Activated naive CD4-positive, alpha-beta T cell treated with anti-CD3 and anti-CD28 coated beads for 36 hours (primary cell): Measurements from ENCODE around the gene KIF19. TPM values are rescaled to one million over a fixed set of nuclear protein-coding genes. Genes with fewer than 3 reads are reported as not detected.
"Not testable (repeated sequence)": the region's sequence is repeated elsewhere in the genome, so short reads cannot be mapped to it uniquely, and the experiment has no call there.

Experiments used
- CTCF ChIA-PET: fragments of 350-600 bp; sonication (Branson Sonifier 250); formaldehyde crosslinking; loops from one replicate; lab custom pipeline; 2021; ENCODE audit warnings: antibody characterized with exemption; lab: Charles Lee
- DNase-seq: peaks from one replicate; pipeline ENCODE4 v3.0.0-alpha.2; 2020
- H3K27ac Mint-ChIP-seq: one replicate; pipeline ENCODE4 v1.8.0; 2021; ENCODE audit warnings: mild to moderate bottlenecking, mixed read lengths
- H3K27me3 Mint-ChIP-seq: one replicate; pipeline ENCODE4 v1.8.0; 2021; ENCODE audit warnings: low read depth, mixed read lengths
- H3K36me3 Mint-ChIP-seq: one replicate; pipeline ENCODE4 v1.8.0; 2021; ENCODE audit warnings: low read depth, mixed read lengths
- H3K4me1 Mint-ChIP-seq: one replicate; pipeline ENCODE4 v1.8.0; 2021; ENCODE audit warnings: low read depth, mixed read lengths
- H3K4me3 Mint-ChIP-seq: one replicate; pipeline ENCODE4 v1.8.0; 2021; ENCODE audit warnings: mild to moderate bottlenecking, moderate library complexity, mixed read lengths
- H3K9me3 Mint-ChIP-seq: one replicate; pipeline ENCODE4 v1.8.0; 2021; ENCODE audit warnings: mixed read lengths
- intact Hi-C: fragments of 100-400 bp; cut with micrococcal nuclease; formaldehyde crosslinking; loops from one replicate; pipeline ENCODE4 v1.15.1; 2023
- total RNA-seq, 2 experiments: library from RNA; stranded (reverse); gene quantifications; one replicate each; pipeline ENCODE4 v1.2.3, GENCODE V29; 2021

Gene KIF19, protein sequence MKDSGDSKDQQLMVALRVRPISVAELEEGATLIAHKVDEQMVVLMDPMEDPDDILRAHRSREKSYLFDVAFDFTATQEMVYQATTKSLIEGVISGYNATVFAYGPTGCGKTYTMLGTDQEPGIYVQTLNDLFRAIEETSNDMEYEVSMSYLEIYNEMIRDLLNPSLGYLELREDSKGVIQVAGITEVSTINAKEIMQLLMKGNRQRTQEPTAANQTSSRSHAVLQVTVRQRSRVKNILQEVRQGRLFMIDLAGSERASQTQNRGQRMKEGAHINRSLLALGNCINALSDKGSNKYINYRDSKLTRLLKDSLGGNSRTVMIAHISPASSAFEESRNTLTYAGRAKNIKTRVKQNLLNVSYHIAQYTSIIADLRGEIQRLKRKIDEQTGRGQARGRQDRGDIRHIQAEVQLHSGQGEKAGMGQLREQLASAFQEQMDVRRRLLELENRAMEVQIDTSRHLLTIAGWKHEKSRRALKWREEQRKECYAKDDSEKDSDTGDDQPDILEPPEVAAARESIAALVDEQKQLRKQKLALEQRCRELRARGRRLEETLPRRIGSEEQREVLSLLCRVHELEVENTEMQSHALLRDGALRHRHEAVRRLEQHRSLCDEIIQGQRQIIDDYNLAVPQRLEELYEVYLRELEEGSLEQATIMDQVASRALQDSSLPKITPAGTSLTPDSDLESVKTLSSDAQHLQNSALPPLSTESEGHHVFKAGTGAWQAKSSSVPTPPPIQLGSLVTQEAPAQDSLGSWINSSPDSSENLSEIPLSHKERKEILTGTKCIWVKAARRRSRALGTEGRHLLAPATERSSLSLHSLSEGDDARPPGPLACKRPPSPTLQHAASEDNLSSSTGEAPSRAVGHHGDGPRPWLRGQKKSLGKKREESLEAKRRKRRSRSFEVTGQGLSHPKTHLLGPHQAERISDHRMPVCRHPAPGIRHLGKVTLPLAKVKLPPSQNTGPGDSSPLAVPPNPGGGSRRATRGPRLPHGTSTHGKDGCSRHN
- not detected for total RNA-seq

DNA sequence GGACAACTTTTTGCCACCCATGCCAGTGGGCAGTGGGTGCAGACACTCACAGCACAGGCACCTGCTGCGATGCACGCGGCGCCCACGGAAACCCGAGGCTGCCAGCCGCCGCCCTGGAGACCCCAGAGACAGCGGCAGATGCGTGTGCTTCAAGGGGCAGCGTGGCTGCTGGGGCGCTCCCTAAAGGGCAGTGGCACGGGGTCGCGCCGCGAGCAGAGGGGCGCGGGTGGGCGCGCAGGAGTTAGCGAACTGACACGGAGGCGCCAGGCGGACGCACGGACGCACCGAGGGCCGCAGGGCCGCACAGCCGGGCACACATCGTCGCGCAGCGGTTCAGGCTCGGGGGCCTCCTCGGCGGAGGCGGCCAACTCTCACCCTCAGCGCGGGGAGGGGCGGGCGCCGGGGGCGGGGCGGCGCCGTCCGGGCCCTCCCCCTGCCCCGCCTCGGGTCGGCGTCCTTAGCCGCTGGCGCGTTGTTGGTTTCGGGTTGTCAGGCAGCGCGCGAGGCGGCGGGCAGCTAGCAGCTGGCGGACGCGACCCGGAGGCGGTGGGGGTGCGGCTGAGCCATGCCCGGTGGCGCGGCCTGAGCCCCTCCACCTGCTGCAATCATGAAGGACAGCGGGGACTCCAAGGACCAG lies at the start of gene KIF19:
Gene KIF19 (plus strand): TSS at position 484 of the 637 bp plus-strand sequence. CDS start 124 bp downstream, at position 608.
- peak within 1 kb of the TSS; percentile 19 for H3K4me3 Mint-ChIP-seq
- H3K9me3 Mint-ChIP-seq, result no peaks in the 10 kb centered on the region
- H3K4me1 Mint-ChIP-seq, result peaks cover 10% of the 10 kb centered on the region
- no peak within 1 kb of the TSS for H3K27ac Mint-ChIP-seq
- intact Hi-C loops, result no loop called here
- peak; percentile 51 for DNase-seq
- H3K36me3 Mint-ChIP-seq, result no peaks in the 10 kb centered on the region
- H3K27me3 Mint-ChIP-seq, result peaks cover 18% of the 10 kb centered on the region
- CTCF ChIA-PET, result no interaction called here

- intact Hi-C loops, result no loop called here
- no peak for DNase-seq
- CTCF ChIA-PET, result interaction anchor here (1.1 kb wide), 1 partner anchor 66 kb away, joined by 3 read pairs; no protein-coding TSS in a partner anchor
- peaks cover 3% of the 10 kb centered on the region for H3K27me3 Mint-ChIP-seq
- no peak overlapping the region for H3K27ac Mint-ChIP-seq
- H3K4me3 Mint-ChIP-seq, result no peak overlapping the region
- H3K9me3 Mint-ChIP-seq, result no peaks in the 10 kb centered on the region
- H3K36me3 Mint-ChIP-seq, result no peaks in the 10 kb centered on the region
- peaks cover 27% of the 10 kb centered on the region for H3K4me1 Mint-ChIP-seq
Observed at GRCh38 chr17:74276541-74277009, 49.5 kb upstream of the KIF19 start.

GRCh38 chr17:74277935-74278334 lies 48.1 kb upstream of the KIF19 start:
- no peak overlapping the region for H3K4me3 Mint-ChIP-seq
- DNase-seq, result no peak
- CTCF ChIA-PET, result interaction anchor here (1.2 kb wide), 1 partner anchor 12 kb away, joined by 3 read pairs; no protein-coding TSS in a partner anchor
- peaks cover 36% of the 10 kb centered on the region for H3K4me1 Mint-ChIP-seq
- intact Hi-C loops, result no loop called here
- H3K36me3 Mint-ChIP-seq, result no peaks in the 10 kb centered on the region
- no peaks in the 10 kb centered on the region for H3K9me3 Mint-ChIP-seq
- peaks cover 3% of the 10 kb centered on the region for H3K27me3 Mint-ChIP-seq
- H3K27ac Mint-ChIP-seq, result no peak overlapping the region

DNA sequence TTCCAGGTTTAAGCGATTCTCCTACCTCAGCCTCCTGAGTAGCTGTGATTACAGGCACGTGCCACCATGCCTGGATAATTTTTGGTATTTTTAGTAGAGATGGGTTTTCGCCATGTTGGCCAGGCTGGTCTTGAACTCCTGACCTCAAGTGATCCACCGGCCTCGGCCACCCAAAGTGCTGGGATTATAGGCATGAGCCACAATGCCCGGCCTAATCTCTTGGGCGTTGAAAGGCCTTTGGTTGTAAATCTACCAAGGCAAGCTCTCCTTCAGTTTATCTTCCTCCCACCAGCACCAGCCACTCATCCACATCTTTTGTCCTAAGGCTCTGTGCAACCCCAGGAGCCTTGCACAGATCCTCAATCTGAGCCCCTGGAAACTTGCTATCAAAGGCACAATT lies 46.4 kb upstream of the KIF19 start:
- H3K4me3 Mint-ChIP-seq, DNase-seq, H3K36me3 Mint-ChIP-seq, H3K9me3 Mint-ChIP-seq, H3K27me3 Mint-ChIP-seq, intact Hi-C loops: not testable (repeated sequence)
- Mint-ChIP-seq H3K4me1 (peaks cover 33% of the 10 kb centered on the region), H3K27ac (peak overlapping the region; percentile 69)
- CTCF ChIA-PET, result interaction anchor here (1.2 kb wide), 1 partner anchor 88 kb away, joined by 3 read pairs; no protein-coding TSS in a partner anchor

DNA sequence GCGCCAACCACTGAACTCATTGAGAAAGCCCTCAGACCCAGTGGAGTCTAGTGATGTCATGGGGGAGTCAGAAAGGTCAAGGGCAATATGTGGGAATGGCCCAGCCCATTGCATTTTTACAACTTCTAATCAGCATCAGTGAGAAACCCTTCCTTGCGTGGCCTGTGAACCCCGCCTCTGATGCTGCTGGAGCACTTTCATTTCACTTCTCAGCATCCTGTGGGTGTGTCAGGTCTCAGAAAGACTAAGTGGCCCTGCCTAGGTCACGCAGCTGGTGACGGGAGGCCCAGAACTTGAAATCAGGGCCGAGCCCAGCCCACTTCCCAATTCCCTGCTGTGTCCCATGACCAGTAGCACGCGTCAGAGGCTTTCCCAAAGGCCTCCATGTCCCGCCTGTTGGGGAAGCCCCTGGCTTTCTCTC lies 45.9 kb upstream of the KIF19 start:
- Mint-ChIP-seq H3K27me3 (no peaks in the 10 kb centered on the region), H3K4me1 (peaks cover 34% of the 10 kb centered on the region), H3K27ac (peak overlapping the region; percentile 69), H3K36me3 (no peaks in the 10 kb centered on the region), H3K9me3 (no peaks in the 10 kb centered on the region), H3K4me3 (no peak overlapping the region)
- CTCF ChIA-PET, result interaction anchor here (1.2 kb wide), 1 partner anchor 88 kb away, joined by 3 read pairs; no protein-coding TSS in a partner anchor
- intact Hi-C loops, result no loop called here
- peak; percentile 74 for DNase-seq

GRCh38 chr17:74281799-74282198 lies 44.2 kb upstream of the KIF19 start:
- H3K27ac Mint-ChIP-seq, result no peak overlapping the region
- intact Hi-C loops, result loop anchor here (2.0 kb wide), 1 partner anchor 69 kb away; the partner anchor contains the start of gene TTYH2
- peaks cover 34% of the 10 kb centered on the region for H3K4me1 Mint-ChIP-seq
- CTCF ChIA-PET, result interaction anchor here (0.7 to 1.3 kb wide), 2 partner anchors 13 to 73 kb away, joined by 5 to 6 read pairs; no protein-coding TSS in a partner anchor
- no peaks in the 10 kb centered on the region for H3K27me3 Mint-ChIP-seq
- H3K4me3 Mint-ChIP-seq, result no peak overlapping the region
- no peaks in the 10 kb centered on the region for H3K36me3 Mint-ChIP-seq
- H3K9me3 Mint-ChIP-seq, result no peaks in the 10 kb centered on the region
- no peak for DNase-seq

DNA sequence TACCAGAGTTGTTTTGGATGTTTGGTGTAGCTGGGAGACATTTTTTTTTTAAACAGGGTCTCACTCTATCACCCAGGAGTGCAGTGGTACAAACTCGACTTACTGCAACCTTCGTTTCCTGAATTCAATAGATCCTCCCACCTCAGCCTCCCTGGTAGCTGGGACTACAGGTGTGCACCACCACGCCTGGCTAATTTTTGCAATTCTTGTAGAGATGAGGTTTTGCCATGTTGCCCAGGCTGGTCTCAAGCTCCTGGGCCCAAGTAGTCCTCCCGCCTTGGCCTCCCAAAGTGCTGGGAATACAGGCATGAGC lies 43.8 kb upstream of the KIF19 start:
- CTCF ChIA-PET, result interaction anchor here (0.7 to 1.3 kb wide), 2 partner anchors 13 to 72 kb away, joined by 5 to 6 read pairs; no protein-coding TSS in a partner anchor
- not testable (repeated sequence) for DNase-seq, H3K4me3 Mint-ChIP-seq

GRCh38 chr17:74282587-74283370 lies 43.2 kb upstream of the KIF19 start:
- Mint-ChIP-seq H3K27me3 (no peaks in the 10 kb centered on the region), H3K27ac (peak overlapping the region; percentile 90), H3K4me1 (peaks cover 34% of the 10 kb centered on the region), H3K4me3 (no peak overlapping the region), H3K36me3 (no peaks in the 10 kb centered on the region), H3K9me3 (no peaks in the 10 kb centered on the region)
- intact Hi-C loops, result loop anchor here (2.0 kb wide), 1 partner anchor 70 kb away; the partner anchor contains the start of gene TTYH2
- peak; percentile 58 for DNase-seq
- CTCF ChIA-PET, result interaction anchor here (1.3 kb wide), 1 partner anchor 12 kb away, joined by 5 read pairs; no protein-coding TSS in a partner anchor

More for the DNA sequence above, 43.8 kb upstream of the KIF19 start:
- H3K9me3 Mint-ChIP-seq, H3K36me3 Mint-ChIP-seq, H3K27me3 Mint-ChIP-seq: not testable (repeated sequence)
- intact Hi-C loops, result loop anchor here (2.0 kb wide), 1 partner anchor 69 kb away; the partner anchor contains the start of gene TTYH2
- peak overlapping the region; percentile 90 for H3K27ac Mint-ChIP-seq
- H3K4me1 Mint-ChIP-seq, result peaks cover 34% of the 10 kb centered on the region

DNA sequence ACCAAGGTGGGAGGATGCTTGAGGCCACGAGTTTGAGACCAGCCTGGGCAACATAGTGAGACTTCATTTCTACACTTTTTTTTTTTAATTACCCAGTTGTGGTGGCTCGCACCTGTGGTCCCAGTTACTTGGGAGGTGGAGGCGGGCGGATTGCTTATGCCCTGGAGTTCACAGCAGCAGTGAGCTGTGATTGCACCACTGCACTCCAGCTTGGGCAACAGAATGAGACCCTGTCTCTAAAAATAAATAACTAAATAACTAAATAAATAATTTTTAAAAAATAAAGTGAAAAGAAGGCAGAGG lies 42.7 kb upstream of the KIF19 start:
- intact Hi-C loops, result loop anchor here (2.0 kb wide), 1 partner anchor 71 kb away; the partner anchor contains the start of gene TTYH2
- peaks cover 35% of the 10 kb centered on the region for H3K4me1 Mint-ChIP-seq
- H3K27ac Mint-ChIP-seq, result peak overlapping the region; percentile 90
- H3K27me3 Mint-ChIP-seq, result no peaks in the 10 kb centered on the region
- CTCF ChIA-PET, result interaction anchor here (0.7 kb wide), 1 partner anchor 86 kb away, joined by 3 read pairs; no protein-coding TSS in a partner anchor
- no peak overlapping the region for H3K4me3 Mint-ChIP-seq
- DNase-seq, result no peak
- no peaks in the 10 kb centered on the region for H3K36me3 Mint-ChIP-seq
- H3K9me3 Mint-ChIP-seq, result no peaks in the 10 kb centered on the region

DNA sequence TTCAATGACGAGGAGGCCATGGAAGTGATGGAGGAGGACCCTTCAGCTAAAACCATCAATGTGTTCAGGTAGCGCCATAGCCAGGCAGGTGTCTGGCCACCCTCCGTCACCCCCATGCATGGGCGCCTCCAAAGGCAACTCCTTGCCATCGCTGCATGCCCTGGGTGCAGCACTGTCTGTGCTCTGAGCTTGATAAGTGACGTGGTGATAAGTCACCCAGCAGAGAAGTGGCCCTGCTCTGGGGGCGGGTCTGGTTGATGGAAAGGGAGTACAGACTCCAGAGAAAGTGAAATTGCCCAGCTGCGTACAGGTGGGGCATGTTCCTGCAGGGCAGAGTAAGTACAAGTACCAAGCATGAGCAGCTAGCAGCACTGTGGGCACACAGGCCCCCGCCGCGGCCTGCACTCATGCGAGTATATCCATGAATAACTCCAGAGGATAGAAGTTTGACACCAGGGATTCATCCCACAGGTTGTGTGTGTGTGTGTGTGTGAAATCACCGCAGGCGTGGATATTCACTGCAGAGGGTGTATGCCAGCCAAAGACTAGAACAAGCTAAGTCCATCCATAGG lies 38.9 kb upstream of the KIF19 start:
- H3K4me3 Mint-ChIP-seq, result no peak overlapping the region
- no peaks in the 10 kb centered on the region for H3K27me3 Mint-ChIP-seq
- intact Hi-C loops, result no loop called here
- CTCF ChIA-PET, result interaction anchor here (1.1 to 2.5 kb wide), 3 partner anchors 9 to 50 kb away, joined by 3 to 6 read pairs (median 5); no protein-coding TSS in a partner anchor
- H3K27ac Mint-ChIP-seq, result no peak overlapping the region
- no peak for DNase-seq
- no peaks in the 10 kb centered on the region for H3K36me3 Mint-ChIP-seq
- peaks cover 36% of the 10 kb centered on the region for H3K4me1 Mint-ChIP-seq
- no peaks in the 10 kb centered on the region for H3K9me3 Mint-ChIP-seq
